ENCODE measurements around the gene PLEKHO2. TPM values are rescaled to one million over a fixed set of nuclear protein-coding genes. Genes with fewer than 3 reads are reported as not detected.
A peak's percentile ranks its signal among the peaks of the same experiment; 100 is the strongest.

Gene PLEKHO2
- total RNA-seq, 5 donors from 2014 or later (not counting 1 experiment from before 2014, with no cell fraction given): 9.2 to 22.7 (median 17.1) TPM

DNA sequence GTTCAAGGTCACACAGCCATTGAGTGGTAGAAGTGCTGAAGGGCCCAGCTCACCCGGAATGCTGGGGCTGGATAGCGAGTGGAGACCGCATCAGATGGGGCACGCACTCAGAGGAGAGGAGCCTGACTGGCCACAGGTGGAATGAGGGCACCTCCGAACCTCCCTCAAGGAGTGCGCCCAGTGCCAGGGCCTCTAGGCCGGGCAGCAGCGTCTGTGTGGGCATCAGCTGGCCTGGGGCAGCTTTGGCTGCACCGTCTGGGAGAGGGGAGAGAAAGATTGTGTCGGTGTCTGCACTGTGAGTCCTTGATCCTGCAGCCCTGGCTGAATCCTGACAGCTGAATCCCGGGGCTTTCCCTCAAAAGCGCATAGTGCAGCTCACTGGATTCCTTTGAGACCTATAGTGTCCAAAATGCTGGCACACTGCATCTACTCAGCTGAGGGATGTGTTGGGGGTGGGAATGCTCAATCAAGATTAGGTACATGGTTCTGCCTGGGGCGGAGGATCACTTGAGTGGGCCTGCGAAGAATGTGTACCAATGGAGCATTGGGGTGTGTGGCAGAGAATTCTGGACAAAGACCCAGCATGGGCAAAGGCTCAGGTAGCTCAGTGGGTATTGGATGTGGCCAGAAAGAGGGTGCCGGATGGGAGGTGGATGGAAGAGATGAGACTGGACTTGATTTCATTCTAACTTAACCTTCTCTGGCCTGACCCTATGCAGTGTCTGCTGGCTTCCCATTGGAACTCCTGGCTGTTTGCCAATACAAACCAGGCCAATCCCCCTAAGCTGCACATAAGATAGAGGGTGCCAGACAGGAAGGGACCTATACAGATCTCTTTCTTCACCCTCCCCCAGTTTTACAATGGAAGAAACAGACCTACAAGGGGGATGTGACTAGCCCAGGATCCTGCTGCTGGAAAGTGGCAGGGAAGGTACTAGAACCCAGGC is 70.9 kb downstream of the PLEKHO2 start:
- no peak for DNase-seq
- WGBS (ENCODE audit: insufficient coverage): 99% methylated on average over 14 of the region's 15 CpGs
- ATAC-seq (replicated peaks in 1 of 4): no peak
- peaks cover 0 to 27% of the 10 kb centered on the region in 2 experiments for H3K27me3 ChIP-seq (replicated peaks in 1 of 2; ENCODE audit: control insufficient read depth in 2 of 2, extremely low read depth in 1 of 2, insufficient read depth in 2 of 2, low read length in 1 of 2)
- peak overlapping the region; percentile 34 to 71 (median 50) for H3K4me3 Mint-ChIP-seq
- H3K27ac ChIP-seq (ENCODE audit: low read length): no peak overlapping the region
- peaks cover 10% of the 10 kb centered on the region for H3K36me3 Mint-ChIP-seq
- ChIA-PET CTCF (interaction anchor here in 1 of 2 donors (1.2 kb wide), 1 partner anchor 182 kb away, joined by 3 read pairs; no protein-coding TSS in a partner anchor), POLR2A (interaction anchor here in 1 of 2 donors (0.6 kb wide), 1 partner anchor 130 kb away, joined by 3 read pairs; no protein-coding TSS in a partner anchor)
- peaks cover 9 to 20% (median 11%) of the 10 kb centered on the region in 3 donors for H3K4me1 Mint-ChIP-seq
- H3K27me3 Mint-ChIP-seq: peaks cover 0 to 8% of the 10 kb centered on the region in 2 donors
- no peak overlapping the region for H3K27ac Mint-ChIP-seq
- H3K36me3 ChIP-seq (ENCODE audit: control insufficient read depth in 2 of 2, extremely low read depth in 1 of 2, insufficient read depth in 1 of 2, low read length in 1 of 2): no peaks in the 10 kb centered on the region
- no peaks in the 10 kb centered on the region for H3K9me3 ChIP-seq
- H3K4me3 ChIP-seq (ENCODE audit: control insufficient read depth in 1 of 2, extremely low read depth in 1 of 2, low read length in 1 of 2): no peak overlapping the region
- peaks cover 0 to 13% of the 10 kb centered on the region in 2 experiments for H3K4me1 ChIP-seq (ENCODE audit: control insufficient read depth in 1 of 2, extremely low read depth in 1 of 2, insufficient read depth in 2 of 2, low read length in 2 of 2)
- no peaks in the 10 kb centered on the region for H3K9me3 Mint-ChIP-seq

DNA sequence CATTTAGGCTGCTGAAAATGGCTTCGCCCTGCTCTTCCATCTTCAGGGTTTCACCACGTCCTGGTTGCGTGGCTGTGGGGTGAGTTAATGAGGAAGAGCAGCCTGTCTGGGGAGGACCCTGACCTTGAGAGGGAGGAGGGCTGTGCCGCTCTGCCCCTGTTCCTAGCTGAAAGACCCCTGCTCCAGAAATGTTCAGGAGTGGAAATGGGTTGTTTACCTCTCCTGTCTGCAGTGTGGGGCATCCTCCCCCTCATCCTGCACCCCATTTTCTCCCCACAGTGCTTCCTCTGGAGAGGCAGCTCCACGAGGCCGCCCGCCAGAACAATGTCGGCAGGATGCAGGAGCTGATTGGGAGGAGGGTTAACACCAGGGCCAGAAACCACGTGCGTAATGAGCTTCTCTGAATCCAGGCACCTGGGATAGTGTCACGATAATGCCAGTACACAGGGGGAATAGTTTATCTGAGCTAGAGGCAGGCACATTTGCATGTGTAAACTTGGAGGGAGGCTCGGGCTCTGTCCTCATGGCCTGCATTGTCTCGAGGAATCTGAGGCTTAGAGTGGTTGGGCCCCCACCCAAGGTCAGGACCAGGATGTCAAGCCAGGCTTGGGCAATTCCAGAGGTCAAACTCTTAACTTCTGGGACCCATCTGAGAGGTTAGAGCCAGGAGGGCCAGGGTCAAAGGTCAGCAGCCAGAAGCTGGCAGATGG is 74.0 kb downstream of the PLEKHO2 start:
- ChIA-PET CTCF (interaction anchor here in 1 of 2 donors (0.6 kb wide), 1 partner anchor 27 kb away, joined by 3 read pairs; no protein-coding TSS in a partner anchor), POLR2A (no interaction called here)
- Histone ChIP-seq H3K36me3 (ENCODE audit: control insufficient read depth in 2 of 2, extremely low read depth in 1 of 2, insufficient read depth in 1 of 2, low read length in 1 of 2) (no peaks in the 10 kb centered on the region), H3K4me1 (ENCODE audit: control insufficient read depth in 1 of 2, extremely low read depth in 1 of 2, insufficient read depth in 2 of 2, low read length in 2 of 2) (peaks cover 0 to 13% of the 10 kb centered on the region in 2 experiments), H3K9me3 (no peaks in the 10 kb centered on the region), H3K27me3 (replicated peaks in 1 of 2; ENCODE audit: control insufficient read depth in 2 of 2, extremely low read depth in 1 of 2, insufficient read depth in 2 of 2, low read length in 1 of 2) (peaks cover 0 to 23% of the 10 kb centered on the region in 2 experiments), H3K4me3 (ENCODE audit: control insufficient read depth in 1 of 2, extremely low read depth in 1 of 2, low read length in 1 of 2) (no peak overlapping the region), H3K27ac (ENCODE audit: low read length) (no peak overlapping the region)
- DNase-seq (no peak), ATAC-seq (replicated peaks in 1 of 4) (no peak)
- Mint-ChIP-seq H3K27me3 (peaks cover 0 to 8% of the 10 kb centered on the region in 2 donors), H3K27ac (no peak overlapping the region), H3K36me3 (peaks cover 11% of the 10 kb centered on the region), H3K4me3 (no peak overlapping the region), H3K9me3 (no peaks in the 10 kb centered on the region), H3K4me1 (peaks cover 9 to 20% (median 11%) of the 10 kb centered on the region in 3 donors)
- WGBS (ENCODE audit: insufficient coverage): 64% methylated on average over 10 of the region's 13 CpGs

DNA sequence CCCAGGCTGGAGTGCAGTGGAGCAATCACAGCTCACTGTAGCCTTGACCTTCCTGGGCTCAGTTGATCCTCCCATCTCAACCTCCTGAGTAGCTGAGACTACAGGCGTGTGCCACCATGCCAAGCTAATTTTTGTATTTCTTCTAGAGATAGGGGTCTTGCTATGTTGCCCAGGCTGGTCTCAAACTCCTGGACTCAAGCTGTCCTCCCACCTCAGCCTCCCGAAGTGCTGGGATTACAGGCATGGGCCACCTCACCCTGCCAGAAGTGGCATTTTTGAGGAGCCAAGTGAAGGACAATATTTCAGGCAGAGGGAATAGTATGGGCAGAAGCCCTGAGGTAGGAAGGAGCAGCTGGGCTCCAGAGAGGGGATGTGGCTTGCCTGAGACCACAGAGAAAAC is 74.7 kb downstream of the PLEKHO2 start:
- Mint-ChIP-seq H3K36me3 (peaks cover 11% of the 10 kb centered on the region), H3K27ac (no peak overlapping the region), H3K27me3 (peaks cover 0 to 1% of the 10 kb centered on the region in 2 donors), H3K4me3 (no peak overlapping the region), H3K9me3 (no peaks in the 10 kb centered on the region), H3K4me1 (peaks cover 4 to 13% (median 6%) of the 10 kb centered on the region in 3 donors)
- peaks cover 0 to 10% of the 10 kb centered on the region in 2 experiments for H3K4me1 ChIP-seq (ENCODE audit: control insufficient read depth in 1 of 2, extremely low read depth in 1 of 2, insufficient read depth in 2 of 2, low read length in 2 of 2)
- H3K9me3 ChIP-seq: no peaks in the 10 kb centered on the region
- ATAC-seq (replicated peaks in 1 of 4) (no peak), DNase-seq (no peak)
- H3K4me3 ChIP-seq (ENCODE audit: control insufficient read depth in 1 of 2, extremely low read depth in 1 of 2, low read length in 1 of 2): no peak overlapping the region
- peaks cover 0 to 20% of the 10 kb centered on the region in 2 experiments for H3K27me3 ChIP-seq (replicated peaks in 1 of 2; ENCODE audit: control insufficient read depth in 2 of 2, extremely low read depth in 1 of 2, insufficient read depth in 2 of 2, low read length in 1 of 2)
- CTCF ChIA-PET: interaction anchor here (0.6 kb wide), 3 partner anchors 18 to 103 kb away, joined by 3 read pairs; no protein-coding TSS in a partner anchor
- no CpG with 5 or more reads among the region's 2 CpGs for WGBS (ENCODE audit: insufficient coverage)
- POLR2A ChIA-PET: no interaction called here
- no peak overlapping the region for H3K27ac ChIP-seq (ENCODE audit: low read length)
- no peaks in the 10 kb centered on the region for H3K36me3 ChIP-seq (ENCODE audit: control insufficient read depth in 2 of 2, extremely low read depth in 1 of 2, insufficient read depth in 1 of 2, low read length in 1 of 2)

DNA sequence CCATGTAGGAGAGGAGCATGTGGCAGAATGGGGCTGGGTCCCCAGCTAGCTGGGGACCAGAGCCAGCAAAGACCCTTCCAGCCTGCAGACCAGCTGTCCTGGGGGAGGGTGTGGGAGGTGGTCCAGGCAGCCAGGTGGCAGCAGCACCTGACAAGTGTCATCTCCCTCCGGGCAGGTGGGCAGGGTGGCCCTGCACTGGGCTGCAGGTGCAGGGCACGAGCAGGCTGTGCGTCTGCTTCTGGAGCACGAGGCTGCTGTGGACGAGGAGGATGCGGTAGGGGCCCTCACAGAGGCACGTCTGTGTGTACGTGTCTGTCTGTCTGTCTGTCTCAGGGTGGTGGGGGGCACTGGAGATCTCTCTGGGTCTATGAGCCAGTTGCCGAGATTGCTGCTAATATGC is 75.5 kb downstream of the PLEKHO2 start:
- WGBS (ENCODE audit: insufficient coverage): 88% methylated on average over 8 of the region's 9 CpGs
- H3K36me3 ChIP-seq (ENCODE audit: control insufficient read depth in 2 of 2, extremely low read depth in 1 of 2, insufficient read depth in 1 of 2, low read length in 1 of 2): no peaks in the 10 kb centered on the region

More for the DNA sequence above, 75.5 kb downstream of the PLEKHO2 start:
- Histone ChIP-seq H3K9me3 (no peaks in the 10 kb centered on the region), H3K27me3 (replicated peaks in 1 of 2; ENCODE audit: control insufficient read depth in 2 of 2, extremely low read depth in 1 of 2, insufficient read depth in 2 of 2, low read length in 1 of 2) (peaks cover 0 to 13% of the 10 kb centered on the region in 2 experiments), H3K4me3 (ENCODE audit: control insufficient read depth in 1 of 2, extremely low read depth in 1 of 2, low read length in 1 of 2) (no peak overlapping the region), H3K27ac (ENCODE audit: low read length) (no peak overlapping the region), H3K4me1 (ENCODE audit: control insufficient read depth in 1 of 2, extremely low read depth in 1 of 2, insufficient read depth in 2 of 2, low read length in 2 of 2) (peaks cover 0 to 2% of the 10 kb centered on the region in 2 experiments)
- Mint-ChIP-seq H3K27ac (no peak overlapping the region), H3K4me1 (peaks cover 2 to 10% (median 4%) of the 10 kb centered on the region in 3 donors), H3K4me3 (no peak overlapping the region), H3K27me3 (no peaks in the 10 kb centered on the region), H3K36me3 (peaks cover 11% of the 10 kb centered on the region), H3K9me3 (no peaks in the 10 kb centered on the region)
- DNase-seq (no peak), ATAC-seq (replicated peaks in 1 of 4) (no peak)
- ChIA-PET CTCF (no interaction called here), POLR2A (no interaction called here)

Other genes starting within 250 kb of the PLEKHO2 start
- gene RBPMS2, start 66.3 kb upstream of the PLEKHO2 start, total RNA-seq: under 1 TPM in 3 of 5 donors, not detected in 2; 0.16 to 0.26 (median 0.20) TPM
- 1 to 10 TPM in 3 of 5 donors, under 1 TPM in 2; 0.88 to 4.1 (median 1.1) TPM for gene PIF1, start 16.3 kb upstream of the PLEKHO2 start, total RNA-seq
- gene ANKDD1A, start 70.0 kb downstream of the PLEKHO2 start, total RNA-seq: 10 to 100 TPM in 2 of 5 donors, 1 to 10 TPM in 3; 1.7 to 13.4 (median 7.9) TPM
- gene SPG21, start 148.0 kb downstream of the PLEKHO2 start, total RNA-seq: 10 to 100 TPM; 40.1 to 58.4 (median 49.0) TPM
- gene MTFMT, start 187.7 kb downstream of the PLEKHO2 start, total RNA-seq: 10 to 100 TPM; 10.3 to 22.0 (median 19.2) TPM
- gene SLC51B, start 203.5 kb downstream of the PLEKHO2 start, total RNA-seq: not detected
- gene RASL12, start 226.1 kb downstream of the PLEKHO2 start, total RNA-seq: under 1 TPM in 2 of 5 donors, not detected in 3; 0.09 to 0.18 TPM
- not detected for gene KBTBD13, start 234.8 kb downstream of the PLEKHO2 start, total RNA-seq

All from T-cell (primary cell).